ENCODE measurements around the gene PLB1. TPM values are rescaled to one million over a fixed set of nuclear protein-coding genes. Genes with fewer than 3 reads are reported as not detected.
A peak's percentile ranks its signal among the peaks of the same experiment; 100 is the strongest.

Gene PLB1
- total and polyA plus RNA-seq, 9 of the 15 experiments (the other 6 are each of a cell fraction or from before 2014, with no cell fraction given) = 0.01 to 0.09 (median 0.07) TPM; not detected in 2

DNA sequence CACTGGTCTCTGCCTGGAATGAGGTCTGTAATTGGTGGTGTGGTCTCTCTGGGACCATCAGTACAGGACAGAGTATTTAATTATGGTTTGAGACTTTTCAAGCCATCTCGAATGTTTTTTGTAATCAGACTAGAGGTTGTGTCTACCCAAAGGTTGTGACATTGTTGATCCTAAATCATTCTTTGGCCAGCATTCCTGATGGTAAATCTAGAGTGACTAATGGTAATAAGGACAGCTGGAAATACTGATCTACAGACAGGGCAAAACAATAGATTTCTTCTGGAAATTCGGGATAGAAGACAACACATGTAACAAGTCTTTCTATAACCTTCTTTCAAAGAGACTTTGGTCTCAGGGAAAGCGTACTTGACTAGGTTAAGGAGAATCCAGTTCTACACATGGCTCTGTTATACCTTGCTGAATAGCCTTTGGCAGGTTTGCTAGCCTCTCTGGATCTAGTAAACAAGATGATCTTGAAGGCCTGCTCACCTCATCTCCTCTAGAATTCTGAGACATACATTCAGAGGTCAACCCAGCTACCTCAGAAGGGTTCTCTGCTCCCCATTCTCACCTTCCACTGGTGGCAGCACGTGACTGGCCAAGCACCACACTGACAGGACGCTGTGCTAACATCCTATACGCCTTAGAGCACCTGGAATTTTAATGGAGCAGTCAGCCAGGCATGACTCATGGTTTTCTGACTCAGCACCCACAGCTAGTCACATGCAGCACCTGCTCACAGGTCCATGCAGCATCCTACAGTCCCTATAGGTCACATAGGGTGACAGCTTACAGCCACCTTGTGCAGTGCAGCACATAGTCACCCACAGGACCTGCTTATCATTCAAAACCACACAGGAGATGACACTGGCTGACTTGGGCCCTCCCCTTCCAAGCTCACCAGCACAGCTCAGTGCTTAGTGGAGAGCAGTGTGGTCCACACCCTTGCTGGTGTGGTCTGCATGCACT lies 12.2 kb downstream of the PLB1 start (continued):
- TF ChIP-seq ZKSCAN1 (IDR thresholded peaks at IDR 0.05; ENCODE audit: low read depth, low read length) (no peak), USF1 (CRISPR knock-in tag; IDR thresholded peaks at IDR 0.05) (peak; percentile 79), MAFK (IDR thresholded peaks at IDR 0.05; ENCODE audit: low read length) (peak; percentile 23; the same call in 1 of the 2 replicates), MAFG (tag; conservative IDR thresholded peaks at IDR 0.05) (peak; percentile 75), MAFF (IDR thresholded peaks at IDR 0.05; ENCODE audit: low read length) (peak; percentile 25; the same call in 1 of the 2 replicates), MNT (conservative IDR thresholded peaks at IDR 0.05) (peak in 1 of 2 experiments; percentile 34; a peak in 2 of 4 replicates), JUND (IDR thresholded peaks at IDR 0.05; ENCODE audit: borderline replicate concordance, low read depth, low read length) (peak; percentile 70), JUND (tag; IDR thresholded peaks at IDR 0.05; ENCODE audit: borderline replicate concordance, low read depth, low read length) (peak; percentile 92; the same call in 2 of the 3 replicates), FOSL1 (tag; conservative IDR thresholded peaks at IDR 0.05) (peak; percentile 95), ZNF316 (IDR thresholded peaks at IDR 0.05) (peak; percentile 70), ATF7 (IDR thresholded peaks at IDR 0.05) (0 out of 2 replicates have a peak, but pooled peaks have one; percentile 39), CHD4 (IDR thresholded peaks at IDR 0.05; ENCODE audit: insufficient read depth, insufficient replicate concordance, low read depth, low read length, poor library complexity, severe bottlenecking) (no peak), ARID1B (IDR thresholded peaks at IDR 0.05) (peak; percentile 72), POLR2G (IDR thresholded peaks at IDR 0.05; ENCODE audit: low read depth, low read length) (no peak)
- TF ChIP-seq, protein P1, sequence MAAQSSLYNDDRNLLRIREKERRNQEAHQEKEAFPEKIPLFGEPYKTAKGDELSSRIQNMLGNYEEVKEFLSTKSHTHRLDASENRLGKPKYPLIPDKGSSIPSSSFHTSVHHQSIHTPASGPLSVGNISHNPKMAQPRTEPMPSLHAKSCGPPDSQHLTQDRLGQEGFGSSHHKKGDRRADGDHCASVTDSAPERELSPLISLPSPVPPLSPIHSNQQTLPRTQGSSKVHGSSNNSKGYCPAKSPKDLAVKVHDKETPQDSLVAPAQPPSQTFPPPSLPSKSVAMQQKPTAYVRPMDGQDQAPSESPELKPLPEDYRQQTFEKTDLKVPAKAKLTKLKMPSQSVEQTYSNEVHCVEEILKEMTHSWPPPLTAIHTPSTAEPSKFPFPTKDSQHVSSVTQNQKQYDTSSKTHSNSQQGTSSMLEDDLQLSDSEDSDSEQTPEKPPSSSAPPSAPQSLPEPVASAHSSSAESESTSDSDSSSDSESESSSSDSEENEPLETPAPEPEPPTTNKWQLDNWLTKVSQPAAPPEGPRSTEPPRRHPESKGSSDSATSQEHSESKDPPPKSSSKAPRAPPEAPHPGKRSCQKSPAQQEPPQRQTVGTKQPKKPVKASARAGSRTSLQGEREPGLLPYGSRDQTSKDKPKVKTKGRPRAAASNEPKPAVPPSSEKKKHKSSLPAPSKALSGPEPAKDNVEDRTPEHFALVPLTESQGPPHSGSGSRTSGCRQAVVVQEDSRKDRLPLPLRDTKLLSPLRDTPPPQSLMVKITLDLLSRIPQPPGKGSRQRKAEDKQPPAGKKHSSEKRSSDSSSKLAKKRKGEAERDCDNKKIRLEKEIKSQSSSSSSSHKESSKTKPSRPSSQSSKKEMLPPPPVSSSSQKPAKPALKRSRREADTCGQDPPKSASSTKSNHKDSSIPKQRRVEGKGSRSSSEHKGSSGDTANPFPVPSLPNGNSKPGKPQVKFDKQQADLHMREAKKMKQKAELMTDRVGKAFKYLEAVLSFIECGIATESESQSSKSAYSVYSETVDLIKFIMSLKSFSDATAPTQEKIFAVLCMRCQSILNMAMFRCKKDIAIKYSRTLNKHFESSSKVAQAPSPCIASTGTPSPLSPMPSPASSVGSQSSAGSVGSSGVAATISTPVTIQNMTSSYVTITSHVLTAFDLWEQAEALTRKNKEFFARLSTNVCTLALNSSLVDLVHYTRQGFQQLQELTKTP (IDR thresholded peaks at IDR 0.05; ENCODE audit: low read depth in 1 of 2, partially characterized antibody in 2 of 2) = no peak
- TF ChIP-seq, protein P2, sequence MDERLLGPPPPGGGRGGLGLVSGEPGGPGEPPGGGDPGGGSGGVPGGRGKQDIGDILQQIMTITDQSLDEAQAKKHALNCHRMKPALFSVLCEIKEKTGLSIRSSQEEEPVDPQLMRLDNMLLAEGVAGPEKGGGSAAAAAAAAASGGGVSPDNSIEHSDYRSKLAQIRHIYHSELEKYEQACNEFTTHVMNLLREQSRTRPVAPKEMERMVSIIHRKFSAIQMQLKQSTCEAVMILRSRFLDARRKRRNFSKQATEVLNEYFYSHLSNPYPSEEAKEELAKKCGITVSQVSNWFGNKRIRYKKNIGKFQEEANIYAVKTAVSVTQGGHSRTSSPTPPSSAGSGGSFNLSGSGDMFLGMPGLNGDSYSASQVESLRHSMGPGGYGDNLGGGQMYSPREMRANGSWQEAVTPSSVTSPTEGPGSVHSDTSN (CRISPR knock-in tag; IDR thresholded peaks at IDR 0.05; ENCODE audit: low read depth) = no peak
- TF ChIP-seq, protein P2 (tag; conservative IDR thresholded peaks at IDR 0.05; ENCODE audit: low read depth) = 0 out of 2 replicates have a peak, but pooled peaks have one; percentile 15

Data from K562 (cell line).